Keratinocyte (primary cell): ENCODE measurements around the gene PATZ1. TPM values are rescaled to one million over a fixed set of nuclear protein-coding genes. Genes with fewer than 3 reads are reported as not detected.

Experiments used
- DNase-seq: peaks from one replicate; pipeline ENCODE4 v3.0.0-alpha.2; 2011; ENCODE audit warnings: low read depth, missing footprints, low spot score
- FAIRE-seq: peaks from 2 replicates; lab custom pipeline; 2011; peaks lifted over from hg19 to GRCh38; lab: Jason Lieb, UNC
- H2AFZ ChIP-seq: 2 replicates; pipeline ENCODE4 v1.6.0; 2012; ENCODE audit warnings: low read length, control low read depth, inconsistent platforms; ENCODE audit not compliant: control insufficient read depth
- H3K27ac ChIP-seq: 2 replicates; pipeline ENCODE4 v1.5.1; 2011; ENCODE audit warnings: low read length; ENCODE audit not compliant: control insufficient read depth, insufficient read depth
- H3K27me3 ChIP-seq: 3 replicates; pipeline ENCODE4 v1.6.0; 2011; ENCODE audit warnings: low read length; ENCODE audit not compliant: control insufficient read depth, insufficient read depth; ENCODE audit errors: extremely low read depth
- H3K36me3 ChIP-seq, 2 experiments: 2 replicates in 1 of 2; 3 replicates in 1 of 2; pipeline ENCODE4 v1.5.1; 2011; ENCODE audit warnings: low read length in 2 of 2, mild to moderate bottlenecking in 1 of 2; ENCODE audit not compliant: control insufficient read depth in 2 of 2, insufficient read depth in 2 of 2; ENCODE audit errors: extremely low read depth in 1 of 2
- H3K4me1 ChIP-seq: 3 replicates; pipeline ENCODE4 v1.5.1; 2011; ENCODE audit warnings: low read length; ENCODE audit not compliant: control insufficient read depth, insufficient read depth; ENCODE audit errors: extremely low read depth
- H3K4me2 ChIP-seq: 3 replicates; pipeline ENCODE4 v1.6.0; 2011; ENCODE audit warnings: low read depth, low read length; ENCODE audit not compliant: control insufficient read depth, insufficient read depth; ENCODE audit errors: extremely low read depth
- H3K4me3 ChIP-seq, 3 experiments: fragments of 200-600 bp in 1 of 3; sonication (generic) in 1 of 3; 2 replicates in 2 of 3; 3 replicates in 1 of 3; pipeline ENCODE4 v1.5.1; 2011 to 2016; ENCODE audit warnings: low read length in 3 of 3, mild to moderate bottlenecking in 3 of 3, control low read depth in 2 of 3, inconsistent platforms in 1 of 3, low read depth in 1 of 3, mixed read lengths in 1 of 3, mixed run types in 1 of 3, moderate library complexity in 1 of 3; ENCODE audit not compliant: control insufficient read depth in 2 of 3, insufficient read depth in 2 of 3; ENCODE audit errors: extremely low read depth in 1 of 3
- H3K79me2 ChIP-seq: 2 replicates; pipeline ENCODE4 v1.6.0; 2012; ENCODE audit warnings: low read length; ENCODE audit not compliant: control insufficient read depth, insufficient read depth
- H3K9ac ChIP-seq: 3 replicates; pipeline ENCODE4 v1.6.0; 2011; ENCODE audit warnings: low read length; ENCODE audit not compliant: control insufficient read depth, insufficient read depth; ENCODE audit errors: extremely low read depth
- H3K9me1 ChIP-seq: 3 replicates; pipeline ENCODE4 v1.6.0; 2011; ENCODE audit warnings: low read length; ENCODE audit not compliant: control insufficient read depth, insufficient read depth; ENCODE audit errors: extremely low read depth
- H3K9me3 ChIP-seq: 2 replicates; pipeline ENCODE4 v1.5.1; 2012; ENCODE audit warnings: low read depth, low read length; ENCODE audit not compliant: control insufficient read depth
- H4K20me1 ChIP-seq: 3 replicates; pipeline ENCODE4 v1.6.0; 2011; ENCODE audit warnings: low read length; ENCODE audit not compliant: control insufficient read depth, insufficient read depth; ENCODE audit errors: extremely low read depth
- EZH2 ChIP-seq: IDR thresholded peaks from one replicate; pipeline ENCODE4 v1.6.1; 2012; ENCODE audit warnings: inconsistent platforms, mild to moderate bottlenecking, low read length, moderate library complexity
- dilution Hi-C: fragments of 300-500 bp; cut with MboI; formaldehyde crosslinking; loops from one replicate; pipeline ENCODE4 v1.7.0; 2020; ENCODE audit warnings: low sequenced_read_pairs; ENCODE audit not compliant: extremely low pct_ligation_motif_present
- polyA plus RNA-seq, 5 experiments: library from polyadenylated mRNA; depleted of rRNA in 3 of 5; stranded (reverse) in 3 of 5; stranded (forward) in 1 of 5; unstranded in 1 of 5; fragments of >200 nt; gene quantifications; 1 replicate in 1 of 5; 2 replicates in 3 of 5; 3 replicates in 1 of 5; pipeline versions ENCODE4 v1.2.1 to v1.2.3, GENCODE V29; 2011 to 2012; ENCODE audit warnings: missing spikeins in 2 of 5, low read depth in 1 of 5, low replicate concordance in 1 of 5
- TF ChIP-seq, protein P1 (sequence below), 3 experiments: IDR thresholded peaks in 1 of 3; conservative IDR thresholded peaks in 1 of 3; optimal IDR thresholded peaks in 1 of 3; 2 replicates in 2 of 3; 3 replicates in 1 of 3; pipeline versions ENCODE3 to v1.5.1; 2011; ENCODE audit warnings: low read length in 3 of 3, mild to moderate bottlenecking in 3 of 3, moderate library complexity in 2 of 3, control low read depth in 1 of 3, inconsistent platforms in 1 of 3; ENCODE audit not compliant: insufficient read depth in 2 of 3; ENCODE audit errors: extremely low read depth in 1 of 3

PATZ1 gene
- polyA plus RNA-seq, 1 donor (not counting 4 experiments of a cell fraction or from before 2014, with no cell fraction given) = 3.4 TPM

DNA sequence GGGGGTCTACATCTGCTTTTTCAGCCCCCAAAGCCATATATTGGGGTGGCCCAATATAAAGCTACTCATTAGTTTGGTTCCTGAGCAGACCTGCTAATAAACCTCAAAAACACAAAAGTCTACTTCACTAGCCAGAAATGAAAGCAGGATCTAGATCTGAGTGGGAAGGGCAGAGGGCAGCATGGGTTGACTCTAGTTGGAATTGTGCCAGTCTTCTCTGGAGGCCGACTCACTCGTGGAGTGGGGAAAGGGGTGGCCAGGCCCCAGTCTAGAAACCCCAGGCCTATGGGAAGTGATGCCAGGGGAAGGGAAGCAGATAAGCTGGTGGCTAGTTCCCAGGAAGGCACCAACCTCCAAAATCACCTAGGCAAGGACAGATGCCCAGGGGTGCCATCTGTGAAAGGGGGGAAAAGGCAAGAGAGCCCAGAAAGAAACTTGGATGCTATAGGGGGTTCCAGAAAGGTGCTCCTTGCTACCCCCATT is 5.3 kb downstream of the PATZ1 start:
- H3K9ac ChIP-seq = no peak overlapping the region
- no peak overlapping the region for H2AFZ ChIP-seq
- no peak overlapping the region for H3K4me2 ChIP-seq
- no peak overlapping the region for H3K4me3 ChIP-seq
- no peaks in the 10 kb centered on the region for H3K9me3 ChIP-seq
- TF ChIP-seq, protein P1, sequence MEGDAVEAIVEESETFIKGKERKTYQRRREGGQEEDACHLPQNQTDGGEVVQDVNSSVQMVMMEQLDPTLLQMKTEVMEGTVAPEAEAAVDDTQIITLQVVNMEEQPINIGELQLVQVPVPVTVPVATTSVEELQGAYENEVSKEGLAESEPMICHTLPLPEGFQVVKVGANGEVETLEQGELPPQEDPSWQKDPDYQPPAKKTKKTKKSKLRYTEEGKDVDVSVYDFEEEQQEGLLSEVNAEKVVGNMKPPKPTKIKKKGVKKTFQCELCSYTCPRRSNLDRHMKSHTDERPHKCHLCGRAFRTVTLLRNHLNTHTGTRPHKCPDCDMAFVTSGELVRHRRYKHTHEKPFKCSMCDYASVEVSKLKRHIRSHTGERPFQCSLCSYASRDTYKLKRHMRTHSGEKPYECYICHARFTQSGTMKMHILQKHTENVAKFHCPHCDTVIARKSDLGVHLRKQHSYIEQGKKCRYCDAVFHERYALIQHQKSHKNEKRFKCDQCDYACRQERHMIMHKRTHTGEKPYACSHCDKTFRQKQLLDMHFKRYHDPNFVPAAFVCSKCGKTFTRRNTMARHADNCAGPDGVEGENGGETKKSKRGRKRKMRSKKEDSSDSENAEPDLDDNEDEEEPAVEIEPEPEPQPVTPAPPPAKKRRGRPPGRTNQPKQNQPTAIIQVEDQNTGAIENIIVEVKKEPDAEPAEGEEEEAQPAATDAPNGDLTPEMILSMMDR (optimal IDR thresholded peaks at IDR 0.05 in 1 of 3, IDR thresholded peaks at IDR 0.05 in 1 of 3, conservative IDR thresholded peaks at IDR 0.05 in 1 of 3; ENCODE audit: extremely low read depth in 1 of 3, insufficient read depth in 2 of 3, low read length in 3 of 3) = no peak
- TF ChIP-seq EZH2 = no peak
- H3K9me1 ChIP-seq = peaks cover 6% of the 10 kb centered on the region
- peaks cover 2 to 6% of the 10 kb centered on the region in 2 experiments for H3K36me3 ChIP-seq
- dilution Hi-C loops = no loop called here
- no peak overlapping the region for H3K27ac ChIP-seq
- H4K20me1 ChIP-seq = peaks cover 4% of the 10 kb centered on the region
- peaks cover 30% of the 10 kb centered on the region for H3K4me1 ChIP-seq
- H3K27me3 ChIP-seq = no peaks in the 10 kb centered on the region
- H3K79me2 ChIP-seq = peaks cover 4% of the 10 kb centered on the region
- DNase-seq = no peak
- FAIRE-seq = no peak

DNA sequence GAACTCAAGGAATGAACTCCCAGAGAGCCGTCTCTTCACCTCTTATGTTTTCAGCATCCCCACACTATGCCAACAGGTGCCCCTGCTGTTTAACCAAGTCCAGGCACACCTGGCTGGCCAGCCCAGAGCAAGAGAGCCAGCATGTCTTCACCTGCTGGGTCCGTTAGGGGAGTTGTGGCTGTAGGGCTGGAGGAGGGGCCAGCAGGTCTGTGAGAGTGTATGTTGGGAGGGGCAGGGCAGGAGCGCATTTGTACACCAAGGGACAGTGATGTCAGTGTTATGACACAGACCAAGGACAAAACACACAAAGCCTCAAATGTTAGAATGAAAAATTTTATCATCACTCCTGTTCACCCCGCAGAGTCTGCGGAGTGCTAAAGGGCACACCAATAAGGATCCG is 5.8 kb downstream of the PATZ1 start:
- TF ChIP-seq, protein P1 (optimal IDR thresholded peaks at IDR 0.05 in 1 of 3, IDR thresholded peaks at IDR 0.05 in 1 of 3, conservative IDR thresholded peaks at IDR 0.05 in 1 of 3; ENCODE audit: extremely low read depth in 1 of 3, insufficient read depth in 2 of 3, low read length in 3 of 3) = no peak
- no peak for TF ChIP-seq EZH2
- no peak overlapping the region for H3K4me3 ChIP-seq
- FAIRE-seq (no peak), DNase-seq (no peak)
- dilution Hi-C loops = no loop called here
- no peak overlapping the region for H2AFZ ChIP-seq
- H3K9me1 ChIP-seq = peaks cover 6% of the 10 kb centered on the region
- H3K9me3 ChIP-seq = no peaks in the 10 kb centered on the region
- peaks cover 2 to 6% of the 10 kb centered on the region in 2 experiments for H3K36me3 ChIP-seq
- H3K27me3 ChIP-seq = no peaks in the 10 kb centered on the region
- no peak overlapping the region for H3K27ac ChIP-seq
- H3K4me1 ChIP-seq = peaks cover 30% of the 10 kb centered on the region
- H3K9ac ChIP-seq = no peak overlapping the region
- no peak overlapping the region for H3K4me2 ChIP-seq
- peaks cover 4% of the 10 kb centered on the region for H4K20me1 ChIP-seq
- peaks cover 4% of the 10 kb centered on the region for H3K79me2 ChIP-seq
